ENCODE measurements around the gene ARID2.

- TF ChIP-seq CTCF (IDR thresholded peaks at IDR 0.05; ENCODE audit: insufficient read depth, low read length, poor library complexity, severe bottlenecking), result no peak
- no peak for TF ChIP-seq EZH2phosphoT487 (conservative IDR thresholded peaks at IDR 0.05; ENCODE audit: low read length)
Observed at GRCh38 chr12:45688183-45688582, 41.3 kb upstream of the ARID2 start.

All from SU-DHL-6 (cell line).